ENCODE measurements around the gene AMER2. TPM values are rescaled to one million over a fixed set of nuclear protein-coding genes. Genes with fewer than 3 reads are reported as not detected.

AMER2 gene
- polyA plus RNA-seq, 1 donor from 2014 or later, result 33.2 TPM

DNA sequence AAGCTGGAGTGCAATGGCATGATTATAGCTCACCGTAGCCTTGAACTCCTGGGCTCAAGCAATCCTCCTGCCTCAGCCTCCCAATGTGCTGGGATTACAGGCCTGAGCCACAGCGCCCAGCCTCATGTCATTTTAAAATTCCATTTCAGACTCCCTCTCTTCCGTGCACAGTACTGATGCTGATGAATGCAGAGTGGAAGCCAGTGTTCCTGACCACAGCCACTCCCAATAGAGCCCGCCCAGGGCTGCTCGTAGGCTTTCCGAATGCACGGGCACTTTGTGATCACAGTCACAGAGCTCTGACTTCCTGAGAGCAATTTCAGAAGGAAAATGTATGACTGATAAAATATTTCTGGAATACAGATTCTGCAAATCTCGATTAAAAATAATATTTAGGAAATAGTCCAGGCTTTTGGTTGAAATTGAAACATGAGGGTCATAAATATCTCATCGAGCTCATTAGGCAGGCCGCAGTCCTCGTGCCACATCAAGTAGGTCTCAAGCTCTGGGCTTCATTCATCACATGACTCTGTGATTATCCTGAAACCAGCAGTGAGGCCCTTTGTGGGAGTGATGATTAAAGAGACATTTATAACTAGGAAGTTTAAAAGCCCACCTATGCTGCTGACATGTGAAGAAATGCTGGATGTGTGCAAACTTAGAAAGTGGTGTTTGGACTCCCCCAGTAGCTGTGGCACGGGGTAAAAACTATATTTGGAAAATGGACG is 38.9 kb upstream of the AMER2 start:
- Histone ChIP-seq H2AFZ (ENCODE audit: low read depth, low read length) (no peak overlapping the region), H3K9me3 (ENCODE audit: low read length) (no peaks in the 10 kb centered on the region), H3F3A (ENCODE audit: insufficient read depth, low read length, poor library complexity, severe bottlenecking) (no peaks in the 10 kb centered on the region), H3K9ac (ENCODE audit: low read length) (no peak overlapping the region), H4K20me1 (ENCODE audit: insufficient read depth) (no peaks in the 10 kb centered on the region), H3K79me2 (replicated peaks; ENCODE audit: insufficient read depth, low read length) (no peaks in the 10 kb centered on the region), H3K27ac (ENCODE audit: low read length) (no peak overlapping the region), H3K4me3 (ENCODE audit: low read length) (no peak overlapping the region), H3K9me2 (ENCODE audit: insufficient read depth, low read length) (no peaks in the 10 kb centered on the region), H3K36me3 (ENCODE audit: insufficient read depth, low read length) (no peaks in the 10 kb centered on the region), H3K4me2 (ENCODE audit: low read length) (no peak overlapping the region), H3K27me3 (ENCODE audit: insufficient read depth, low read depth, low read length) (no peaks in the 10 kb centered on the region)
- TF ChIP-seq, protein P1, sequence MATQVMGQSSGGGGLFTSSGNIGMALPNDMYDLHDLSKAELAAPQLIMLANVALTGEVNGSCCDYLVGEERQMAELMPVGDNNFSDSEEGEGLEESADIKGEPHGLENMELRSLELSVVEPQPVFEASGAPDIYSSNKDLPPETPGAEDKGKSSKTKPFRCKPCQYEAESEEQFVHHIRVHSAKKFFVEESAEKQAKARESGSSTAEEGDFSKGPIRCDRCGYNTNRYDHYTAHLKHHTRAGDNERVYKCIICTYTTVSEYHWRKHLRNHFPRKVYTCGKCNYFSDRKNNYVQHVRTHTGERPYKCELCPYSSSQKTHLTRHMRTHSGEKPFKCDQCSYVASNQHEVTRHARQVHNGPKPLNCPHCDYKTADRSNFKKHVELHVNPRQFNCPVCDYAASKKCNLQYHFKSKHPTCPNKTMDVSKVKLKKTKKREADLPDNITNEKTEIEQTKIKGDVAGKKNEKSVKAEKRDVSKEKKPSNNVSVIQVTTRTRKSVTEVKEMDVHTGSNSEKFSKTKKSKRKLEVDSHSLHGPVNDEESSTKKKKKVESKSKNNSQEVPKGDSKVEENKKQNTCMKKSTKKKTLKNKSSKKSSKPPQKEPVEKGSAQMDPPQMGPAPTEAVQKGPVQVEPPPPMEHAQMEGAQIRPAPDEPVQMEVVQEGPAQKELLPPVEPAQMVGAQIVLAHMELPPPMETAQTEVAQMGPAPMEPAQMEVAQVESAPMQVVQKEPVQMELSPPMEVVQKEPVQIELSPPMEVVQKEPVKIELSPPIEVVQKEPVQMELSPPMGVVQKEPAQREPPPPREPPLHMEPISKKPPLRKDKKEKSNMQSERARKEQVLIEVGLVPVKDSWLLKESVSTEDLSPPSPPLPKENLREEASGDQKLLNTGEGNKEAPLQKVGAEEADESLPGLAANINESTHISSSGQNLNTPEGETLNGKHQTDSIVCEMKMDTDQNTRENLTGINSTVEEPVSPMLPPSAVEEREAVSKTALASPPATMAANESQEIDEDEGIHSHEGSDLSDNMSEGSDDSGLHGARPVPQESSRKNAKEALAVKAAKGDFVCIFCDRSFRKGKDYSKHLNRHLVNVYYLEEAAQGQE (IDR thresholded peaks at IDR 0.05; ENCODE audit: borderline replicate concordance), result no peak

DNA sequence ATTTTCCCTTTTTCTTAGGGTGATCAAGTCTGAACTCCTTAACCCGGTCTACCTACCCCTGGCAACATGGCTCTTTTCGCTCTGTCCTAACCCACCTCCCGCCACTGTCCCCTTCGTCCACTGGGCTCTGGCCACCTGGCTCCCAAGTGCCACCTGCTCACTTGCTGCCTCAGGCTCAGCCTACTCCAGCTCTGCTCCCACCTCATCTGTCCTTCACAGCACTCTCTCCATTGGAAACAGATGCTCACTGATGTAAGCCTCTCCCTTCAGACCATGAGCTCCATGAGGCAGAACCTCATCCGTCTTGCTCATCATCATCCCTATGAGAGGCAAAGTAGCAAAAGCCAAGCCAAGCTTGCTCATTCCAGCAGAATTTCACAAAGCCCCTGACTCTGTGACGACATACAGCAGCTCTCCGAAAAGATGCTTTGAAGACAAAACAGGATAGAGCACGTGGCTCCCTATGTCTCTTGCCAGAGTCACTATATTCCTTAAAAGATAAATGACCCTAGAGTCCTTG is 35.3 kb upstream of the AMER2 start:
- Histone ChIP-seq H3K27ac (ENCODE audit: low read length) (no peak overlapping the region), H3K27me3 (ENCODE audit: insufficient read depth, low read depth, low read length) (no peaks in the 10 kb centered on the region), H3K4me2 (ENCODE audit: low read length) (no peak overlapping the region), H3K79me2 (replicated peaks; ENCODE audit: insufficient read depth, low read length) (no peaks in the 10 kb centered on the region), H3K9me2 (ENCODE audit: insufficient read depth, low read length) (no peaks in the 10 kb centered on the region), H3K9me3 (ENCODE audit: low read length) (no peaks in the 10 kb centered on the region), H3K9ac (ENCODE audit: low read length) (no peak overlapping the region), H4K20me1 (ENCODE audit: insufficient read depth) (no peaks in the 10 kb centered on the region), H3K36me3 (ENCODE audit: insufficient read depth, low read length) (no peaks in the 10 kb centered on the region), H3K4me3 (ENCODE audit: low read length) (no peak overlapping the region), H2AFZ (ENCODE audit: low read depth, low read length) (no peak overlapping the region), H3F3A (ENCODE audit: insufficient read depth, low read length, poor library complexity, severe bottlenecking) (no peaks in the 10 kb centered on the region)
- no peak for TF ChIP-seq POLR2AphosphoS5 (IDR thresholded peaks at IDR 0.05)

DNA sequence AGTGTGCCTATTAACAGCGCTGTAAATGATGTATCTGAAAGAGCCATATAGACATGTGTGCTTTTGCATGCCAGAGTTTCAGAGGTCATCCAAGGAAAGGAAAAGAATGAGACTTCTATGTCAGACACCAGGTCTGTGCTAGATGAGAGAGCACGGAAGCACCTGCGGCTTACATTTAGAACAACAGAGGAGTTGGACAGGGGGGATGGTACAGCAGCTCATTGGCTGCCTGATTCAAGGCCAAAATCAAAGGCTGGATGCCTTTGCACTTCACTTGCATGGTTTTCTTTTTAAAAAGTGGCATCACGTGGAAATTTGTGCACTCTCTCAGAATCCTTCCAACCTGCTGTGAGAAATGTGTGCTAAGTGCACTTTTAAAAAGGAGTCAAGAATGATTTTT is 32.8 kb upstream of the AMER2 start:
- H3K4me3 ChIP-seq (ENCODE audit: low read length), result no peak overlapping the region

More for the DNA sequence above, 32.8 kb upstream of the AMER2 start:
- TF ChIP-seq RAD21 (conservative IDR thresholded peaks at IDR 0.05), result no peak
- TF ChIP-seq, protein P1 (IDR thresholded peaks at IDR 0.05; ENCODE audit: borderline replicate concordance), result no peak
- no peak for TF ChIP-seq MXI1 (conservative IDR thresholded peaks at IDR 0.05; ENCODE audit: poor library complexity, severe bottlenecking)
- TF ChIP-seq POLR2AphosphoS5 (IDR thresholded peaks at IDR 0.05), result no peak
- TF ChIP-seq, protein P2, sequence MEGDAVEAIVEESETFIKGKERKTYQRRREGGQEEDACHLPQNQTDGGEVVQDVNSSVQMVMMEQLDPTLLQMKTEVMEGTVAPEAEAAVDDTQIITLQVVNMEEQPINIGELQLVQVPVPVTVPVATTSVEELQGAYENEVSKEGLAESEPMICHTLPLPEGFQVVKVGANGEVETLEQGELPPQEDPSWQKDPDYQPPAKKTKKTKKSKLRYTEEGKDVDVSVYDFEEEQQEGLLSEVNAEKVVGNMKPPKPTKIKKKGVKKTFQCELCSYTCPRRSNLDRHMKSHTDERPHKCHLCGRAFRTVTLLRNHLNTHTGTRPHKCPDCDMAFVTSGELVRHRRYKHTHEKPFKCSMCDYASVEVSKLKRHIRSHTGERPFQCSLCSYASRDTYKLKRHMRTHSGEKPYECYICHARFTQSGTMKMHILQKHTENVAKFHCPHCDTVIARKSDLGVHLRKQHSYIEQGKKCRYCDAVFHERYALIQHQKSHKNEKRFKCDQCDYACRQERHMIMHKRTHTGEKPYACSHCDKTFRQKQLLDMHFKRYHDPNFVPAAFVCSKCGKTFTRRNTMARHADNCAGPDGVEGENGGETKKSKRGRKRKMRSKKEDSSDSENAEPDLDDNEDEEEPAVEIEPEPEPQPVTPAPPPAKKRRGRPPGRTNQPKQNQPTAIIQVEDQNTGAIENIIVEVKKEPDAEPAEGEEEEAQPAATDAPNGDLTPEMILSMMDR (IDR thresholded peaks at IDR 0.05; ENCODE audit: poor library complexity, severe bottlenecking), result no peak
- no peak for TF ChIP-seq EZH2 (IDR thresholded peaks at IDR 0.05; ENCODE audit: borderline replicate concordance, insufficient read depth, low read length, poor library complexity, severe bottlenecking)
- no peak for TF ChIP-seq TAF1 (IDR thresholded peaks at IDR 0.05; ENCODE audit: low read depth)
- TF ChIP-seq EP300 (conservative IDR thresholded peaks at IDR 0.05; ENCODE audit: poor library complexity, severe bottlenecking), result no peak
- TF ChIP-seq SMC3 (conservative IDR thresholded peaks at IDR 0.05; ENCODE audit: poor library complexity), result no peak
- Histone ChIP-seq H4K20me1 (ENCODE audit: insufficient read depth) (no peaks in the 10 kb centered on the region), H3F3A (ENCODE audit: insufficient read depth, low read length, poor library complexity, severe bottlenecking) (no peaks in the 10 kb centered on the region), H3K4me2 (ENCODE audit: low read length) (no peak overlapping the region), H3K27me3 (ENCODE audit: insufficient read depth, low read depth, low read length) (no peaks in the 10 kb centered on the region), H3K79me2 (replicated peaks; ENCODE audit: insufficient read depth, low read length) (no peaks in the 10 kb centered on the region), H3K36me3 (ENCODE audit: insufficient read depth, low read length) (no peaks in the 10 kb centered on the region), H3K9me3 (ENCODE audit: low read length) (no peaks in the 10 kb centered on the region), H2AFZ (ENCODE audit: low read depth, low read length) (no peak overlapping the region), H3K9ac (ENCODE audit: low read length) (no peak overlapping the region), H3K9me2 (ENCODE audit: insufficient read depth, low read length) (no peaks in the 10 kb centered on the region), H3K27ac (ENCODE audit: low read length) (no peak overlapping the region)

All from neural cell (in vitro differentiated cells).